Spleen (tissue), 11 donors: ENCODE data around the gene KCTD13. TPM values are rescaled to one million over a fixed set of nuclear protein-coding genes. Genes with fewer than 3 reads are reported as not detected.

Experiments used
- DNase-seq: peaks from one replicate; pipeline ENCODE4 v3.0.0-alpha.2; 2020
- H3K27ac ChIP-seq, 8 donors: fragments of 200-600 bp; sonication (generic) in 7 of 8; 1 replicate in 4 of 8; 2 replicates in 4 of 8; pipeline versions ENCODE4 v1.5.0 to v1.8.0; 2016 to 2021; ENCODE audit warnings: inconsistent platforms in 4 of 8, mild to moderate bottlenecking in 4 of 8, moderate library complexity in 1 of 8
- H3K27me3 ChIP-seq, 7 donors: fragments of 200-600 bp; sonication (generic) in 6 of 7; replicated peaks in 1 of 7; 1 replicate in 4 of 7; 2 replicates in 3 of 7; pipeline versions ENCODE4 v1.5.0 to v1.8.0; 2016 to 2021; ENCODE audit warnings: inconsistent platforms in 3 of 7, mild to moderate bottlenecking in 1 of 7
- H3K36me3 ChIP-seq, 6 donors: fragments of 200-600 bp; sonication (generic) in 5 of 6; 1 replicate in 4 of 6; 2 replicates in 2 of 6; pipeline versions ENCODE4 v1.5.0 to v1.8.0; 2016 to 2021; ENCODE audit warnings: inconsistent platforms in 2 of 6
- H3K4me1 ChIP-seq, 6 donors: fragments of 200-600 bp; sonication (generic) in 5 of 6; 1 replicate in 3 of 6; 2 replicates in 3 of 6; pipeline versions ENCODE4 v1.5.0 to v1.8.0; 2016 to 2021; ENCODE audit warnings: inconsistent platforms in 3 of 6
- H3K4me3 ChIP-seq, 8 donors: fragments of 200-600 bp; sonication (generic) in 7 of 8; 1 replicate in 4 of 8; 2 replicates in 4 of 8; pipeline versions ENCODE4 v1.5.0 to v1.8.0; 2016 to 2021; ENCODE audit warnings: inconsistent platforms in 4 of 8, mild to moderate bottlenecking in 4 of 8, moderate library complexity in 2 of 8
- H3K9me3 ChIP-seq, 8 donors: fragments of 200-600 bp; sonication (generic) in 7 of 8; 1 replicate in 4 of 8; 2 replicates in 4 of 8; pipeline versions ENCODE4 v1.5.0 to v1.8.0; 2016 to 2021; ENCODE audit warnings: inconsistent platforms in 4 of 8
- CTCF ChIP-seq, 11 experiments: fragments of 200-600 bp in 7 of 11; fragments of 450-650 bp in 4 of 11; sonication (generic) in 4 of 11; IDR thresholded peaks in 8 of 11; conservative IDR thresholded peaks in 3 of 11; 1 replicate in 7 of 11; 2 replicates in 4 of 11; pipeline versions ENCODE4 v1.4.0 to v1.8.0; 2016 to 2021; ENCODE audit warnings: antibody characterized with exemption in 11 of 11, inconsistent platforms in 4 of 11, mild to moderate bottlenecking in 1 of 11
- POLR2A ChIP-seq, 3 donors: fragments of 450-650 bp; IDR thresholded peaks; one replicate each; pipeline ENCODE4 v1.5.1; 2017; ENCODE audit warnings: antibody characterized with exemption in 3 of 3, mild to moderate bottlenecking in 1 of 3
- POLR2AphosphoS5 ChIP-seq, 3 donors: sonication (generic); formaldehyde crosslinking; IDR thresholded peaks; one replicate each; pipeline ENCODE4 v1.5.1; 2017; ENCODE audit warnings: antibody characterized with exemption in 3 of 3
- WGBS, 5 donors: extraction: QIAGEN DNeasy Blood & Tissue Kit in 3 of 5; methylation state at CpG; one replicate each; pipeline versions ENCODE4 v1.1.5 to v1.1.7; 2013 to 2018; 5-methylcytosine and 5-hydroxymethylcytosine counted together
- intact Hi-C: fragments of 100-400 bp; cut with DNase I; formaldehyde crosslinking; loops from one replicate; pipeline ENCODE4 v1.15.0; 2023; ENCODE audit warnings: low total_unique reads
- polyA plus RNA-seq, 3 donors: library from polyadenylated mRNA; stranded (reverse); fragments of 200-250 nt; gene quantifications; one replicate each; pipeline ENCODE4 v1.2.1, GENCODE V29; 2013
- total RNA-seq, 7 donors: library from RNA; depleted of rRNA in 3 of 7; stranded (reverse); fragments of >200 nt in 3 of 7; fragmentation: NEBNext Ultra II Directional in 4 of 7; extraction: Animal tissue kit (Norgen Biotek cat#: 25700) in 4 of 7; gene quantifications; one replicate each; pipeline versions ENCODE4 v1.1.0 to v1.2.1, GENCODE V29; 2016 to 2021
- donor health status: healthy with polysubstance abuse.
- donor health status: DM: no; HTN: no; CAD: no; lungs with moderate emphysema.
- donor health status: DM: no; HTN: no; CAD: no.
- donor health status: Bipolar disorder and iron deficiency.
- donor health status: healthy.
- donor health status: DM: no; HTN: no; CAD: no.
- donor health status: DM: yes; HTN: yes; CAD: no.

Gene KCTD13
- total and polyA plus RNA-seq, 10 donors, result 11.2 to 59.3 (median 27.8) TPM

GRCh38 chr16:29863669-29863984 is 62.4 kb downstream of the KCTD13 start:
- 34 to 39% (median 34%) methylated on average over 16 of the region's 16 CpGs for WGBS, 5 donors
- peaks cover 0 to 29% (median 25%) of the 10 kb centered on the region in 6 donors for H3K36me3 ChIP-seq
- H3K27ac ChIP-seq, result peak overlapping the region; percentile 91 to 97 (median 94)
- H3K4me3 ChIP-seq, result peak overlapping the region in 5 of 8 donors; percentile 94 to 99 (median 97)
- no peak for DNase-seq
- H3K27me3 ChIP-seq, result no peaks in the 10 kb centered on the region
- intact Hi-C loops, result no loop called here
- TF ChIP-seq CTCF (IDR thresholded peaks at IDR 0.05 in 8 of 11, conservative IDR thresholded peaks at IDR 0.05 in 3 of 11) (no peak), POLR2A (IDR thresholded peaks at IDR 0.05) (no peak), POLR2AphosphoS5 (IDR thresholded peaks at IDR 0.05) (no peak)
- peaks cover 17 to 36% (median 29%) of the 10 kb centered on the region in 6 donors for H3K4me1 ChIP-seq
- H3K9me3 ChIP-seq, result no peaks in the 10 kb centered on the region

- H3K27me3 ChIP-seq, result no peaks in the 10 kb centered on the region
- H3K9me3 ChIP-seq, result no peaks in the 10 kb centered on the region
- peaks cover 0 to 34% (median 31%) of the 10 kb centered on the region in 6 donors for H3K36me3 ChIP-seq
- WGBS, 5 donors, result 0 to 1% (median 0%) methylated on average over 30 to 57 of the region's 57 CpGs
- H3K4me3 ChIP-seq, result peak within 1 kb of the TSS; percentile 92 to 99 (median 96)
- TF ChIP-seq POLR2AphosphoS5 (IDR thresholded peaks at IDR 0.05) (peak; percentile 87 to 98 (median 89)), CTCF (IDR thresholded peaks at IDR 0.05 in 8 of 11, conservative IDR thresholded peaks at IDR 0.05 in 3 of 11) (peak; percentile 28 to 86 (median 70)), POLR2A (IDR thresholded peaks at IDR 0.05) (peak in 1 of 3 donors; percentile 78)
- intact Hi-C loops, result no loop called here
- H3K27ac ChIP-seq, result peak within 1 kb of the TSS; percentile 91 to 97 (median 94)
- H3K4me1 ChIP-seq, result peaks cover 17 to 36% (median 29%) of the 10 kb centered on the region in 6 donors
- DNase-seq, result peak; percentile 97
Observed at GRCh38 chr16:29862884-29863668, 63.0 kb downstream of the KCTD13 start, which contains the start of gene CDIPT. Gene CDIPT, minus strand, starts transcription at chr16:29863226. Its CDS starts 369 bp downstream, at chr16:29862857.

GRCh38 chr16:29862383-29862883 is 63.6 kb downstream of the KCTD13 start:
- 1 to 5% (median 2%) methylated on average over 17 to 27 of the region's 27 CpGs for WGBS, 5 donors
- Histone ChIP-seq H3K27me3 (no peaks in the 10 kb centered on the region), H3K4me1 (peaks cover 17 to 36% (median 29%) of the 10 kb centered on the region in 6 donors), H3K4me3 (peak overlapping the region; percentile 92 to 99 (median 96)), H3K27ac (peak overlapping the region; percentile 91 to 97 (median 94)), H3K9me3 (no peaks in the 10 kb centered on the region), H3K36me3 (peaks cover 0 to 40% (median 31%) of the 10 kb centered on the region in 6 donors)
- TF ChIP-seq POLR2A (IDR thresholded peaks at IDR 0.05), result no peak
- no peak for TF ChIP-seq POLR2AphosphoS5 (IDR thresholded peaks at IDR 0.05)
- no peak for TF ChIP-seq CTCF (IDR thresholded peaks at IDR 0.05 in 8 of 11, conservative IDR thresholded peaks at IDR 0.05 in 3 of 11)
- DNase-seq, result no peak
- intact Hi-C loops, result no loop called here

GRCh38 chr16:29860218-29860617 is 65.8 kb downstream of the KCTD13 start:
- no peak for DNase-seq
- intact Hi-C loops, result no loop called here
- peaks cover 17 to 36% (median 29%) of the 10 kb centered on the region in 6 donors for H3K4me1 ChIP-seq
- H3K27me3 ChIP-seq, result no peaks in the 10 kb centered on the region
- H3K4me3 ChIP-seq, result no peak overlapping the region
- H3K9me3 ChIP-seq, result no peaks in the 10 kb centered on the region
- peaks cover 0 to 40% (median 31%) of the 10 kb centered on the region in 6 donors for H3K36me3 ChIP-seq
- no peak overlapping the region for H3K27ac ChIP-seq
- 86 to 93% (median 91%) methylated on average over 9 of the region's 9 CpGs for WGBS, 5 donors
- no peak for TF ChIP-seq POLR2A (IDR thresholded peaks at IDR 0.05)
